Lower leg skin (tissue), 3 donors: ENCODE data around the gene MYO9B.

Experiments
- POLR2A ChIP-seq, 2 donors: fragments of 450-650 bp; IDR thresholded peaks; one replicate each; pipeline ENCODE4 v1.6.1; 2016 to 2017; ENCODE audit warnings: antibody characterized with exemption in 2 of 2, mild to moderate bottlenecking in 1 of 2, moderate library complexity in 1 of 2
- TF ChIP-seq, protein P1 (sequence below), 3 donors: fragments of 450-650 bp; IDR thresholded peaks; one replicate each; pipeline ENCODE4 v1.5.1; 2016; ENCODE audit warnings: antibody characterized with exemption in 3 of 3, mild to moderate bottlenecking in 3 of 3, moderate library complexity in 2 of 3

DNA sequence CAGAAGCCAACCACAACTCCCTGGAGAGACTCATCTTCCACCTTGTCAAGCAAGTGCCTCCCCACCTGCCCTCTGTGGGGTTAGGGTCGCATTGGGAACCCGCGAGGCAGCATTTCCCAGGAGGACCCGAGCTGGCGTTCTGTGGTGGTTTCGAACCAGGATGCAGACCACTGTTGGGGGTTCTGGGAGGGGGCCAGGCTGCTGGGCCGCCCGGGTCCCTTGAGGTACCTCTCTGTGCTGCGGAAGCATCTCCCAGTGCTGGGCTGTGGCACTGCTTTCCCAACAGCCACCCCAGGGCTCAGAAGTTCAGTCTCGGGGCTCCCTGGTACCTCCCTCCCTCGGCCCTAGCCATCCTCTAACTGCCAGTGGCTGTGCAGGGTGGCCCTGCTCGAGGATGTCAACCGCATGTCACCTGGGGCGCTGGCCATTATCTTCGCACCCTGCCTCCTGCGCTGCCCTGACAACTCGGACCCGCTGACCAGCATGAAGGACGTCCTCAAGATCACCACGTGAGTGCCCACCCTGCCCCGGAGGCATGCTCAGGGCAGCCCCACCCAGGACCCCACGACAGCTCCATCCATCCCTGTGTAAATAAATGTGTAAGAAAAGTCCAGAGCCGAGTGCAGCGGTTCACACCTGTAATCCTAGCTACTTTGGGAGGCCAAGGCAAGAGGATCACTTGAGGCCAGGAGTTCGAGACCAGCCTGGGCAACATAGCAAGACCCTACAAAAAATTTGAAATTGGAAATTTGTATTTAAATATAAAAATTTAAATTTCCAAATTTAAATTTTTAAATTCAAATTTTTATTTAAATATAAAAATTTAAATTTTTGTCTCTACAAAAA is 131.4 kb downstream of the MYO9B start:
- no peak for TF ChIP-seq POLR2A (IDR thresholded peaks at IDR 0.05)
- TF ChIP-seq, protein P1, sequence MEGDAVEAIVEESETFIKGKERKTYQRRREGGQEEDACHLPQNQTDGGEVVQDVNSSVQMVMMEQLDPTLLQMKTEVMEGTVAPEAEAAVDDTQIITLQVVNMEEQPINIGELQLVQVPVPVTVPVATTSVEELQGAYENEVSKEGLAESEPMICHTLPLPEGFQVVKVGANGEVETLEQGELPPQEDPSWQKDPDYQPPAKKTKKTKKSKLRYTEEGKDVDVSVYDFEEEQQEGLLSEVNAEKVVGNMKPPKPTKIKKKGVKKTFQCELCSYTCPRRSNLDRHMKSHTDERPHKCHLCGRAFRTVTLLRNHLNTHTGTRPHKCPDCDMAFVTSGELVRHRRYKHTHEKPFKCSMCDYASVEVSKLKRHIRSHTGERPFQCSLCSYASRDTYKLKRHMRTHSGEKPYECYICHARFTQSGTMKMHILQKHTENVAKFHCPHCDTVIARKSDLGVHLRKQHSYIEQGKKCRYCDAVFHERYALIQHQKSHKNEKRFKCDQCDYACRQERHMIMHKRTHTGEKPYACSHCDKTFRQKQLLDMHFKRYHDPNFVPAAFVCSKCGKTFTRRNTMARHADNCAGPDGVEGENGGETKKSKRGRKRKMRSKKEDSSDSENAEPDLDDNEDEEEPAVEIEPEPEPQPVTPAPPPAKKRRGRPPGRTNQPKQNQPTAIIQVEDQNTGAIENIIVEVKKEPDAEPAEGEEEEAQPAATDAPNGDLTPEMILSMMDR (IDR thresholded peaks at IDR 0.05) = no peak
